GM23248 (cell line): Measurements from ENCODE around the gene CXCL9.

Experiments
- EZH2 ChIP-seq: fragments of 200-600 bp; sonication (generic); IDR thresholded peaks from 2 replicates; pipeline ENCODE4 v1.6.1; 2018; ENCODE audit warnings: antibody characterized with exemption, mild to moderate bottlenecking; ENCODE audit not compliant: insufficient read depth, poor library complexity, severe bottlenecking
- EZH2phosphoT487 ChIP-seq: fragments of 200-600 bp; sonication (generic); IDR thresholded peaks from 2 replicates; pipeline ENCODE4 v1.6.1; 2018; ENCODE audit warnings: antibody characterized with exemption, moderate library complexity, mild to moderate bottlenecking, low read depth; ENCODE audit not compliant: insufficient read depth

- TF ChIP-seq EZH2phosphoT487 (no peak), EZH2 (no peak)
Measured at GRCh38 chr4:75997946-75998345, 9.4 kb downstream of the CXCL9 start.
